NCI-H446 (cell line): Measurements from ENCODE around the gene ARID5A.
"Not testable (repeated sequence)": the region's sequence is repeated elsewhere in the genome, so short reads cannot be mapped to it uniquely, and the experiment has no call there.

ENCODE experiments used
- DNase-seq, 2 experiments: peaks; one replicate each; lab custom pipeline; 2025; lab: John Stamatoyannopoulos, UW

The ARID5A gene

GRCh38 chr2:96541398-96542152 lies 5.0 kb downstream of the ARID5A start:
- no peak for DNase-seq

- DNase-seq: no peak
Measured at GRCh38 chr2:96542357-96542977, 5.9 kb downstream of the ARID5A start.

DNA sequence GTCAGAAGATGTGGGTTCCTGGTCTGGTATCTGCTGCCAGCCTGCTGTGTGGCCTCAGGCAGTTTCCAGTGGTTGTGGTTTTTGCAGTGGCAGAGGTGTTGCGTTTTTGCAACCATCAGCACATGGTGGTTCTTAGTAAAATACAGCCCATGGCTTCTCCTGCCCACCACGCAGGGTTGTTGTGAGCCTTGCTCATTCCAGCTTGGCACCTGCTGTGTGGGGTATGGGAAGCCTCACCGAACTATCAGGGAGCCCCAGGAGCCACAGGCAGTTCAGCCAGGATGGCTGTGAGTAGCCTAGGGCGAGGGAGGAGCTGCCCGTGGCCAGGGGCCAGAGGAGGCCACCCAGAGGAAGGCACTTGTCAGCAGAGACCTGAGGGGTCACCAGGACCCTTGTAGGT lies 9.8 kb downstream of the ARID5A start:
- no peak for DNase-seq

GRCh38 chr2:96546797-96547196 lies 10.2 kb downstream of the ARID5A start:
- DNase-seq: no peak

- DNase-seq: no peak
Measured at GRCh38 chr2:96547203-96547641, 10.7 kb downstream of the ARID5A start.

DNA sequence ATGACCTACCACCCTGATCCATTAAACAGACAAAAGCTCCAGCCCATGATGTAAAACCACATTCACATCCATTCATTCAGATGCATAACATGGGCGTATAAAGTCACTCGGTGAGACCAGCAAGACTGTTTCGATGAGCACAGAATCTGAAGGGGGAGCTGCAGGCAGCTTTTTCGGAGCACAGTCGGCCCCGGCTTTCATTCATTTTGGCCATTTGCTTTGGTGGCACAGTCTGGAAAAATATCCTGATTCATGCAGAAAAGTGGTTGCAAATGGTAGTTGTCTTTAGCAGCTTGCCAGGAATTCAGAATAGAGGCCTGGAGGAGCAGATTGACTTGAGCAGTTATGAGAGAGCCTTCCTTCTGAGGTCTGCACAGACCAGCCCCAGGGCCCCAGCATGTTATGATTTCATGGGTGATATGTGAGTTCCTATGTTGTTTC lies 11.2 kb downstream of the ARID5A start:
- no peak for DNase-seq

- no peak for DNase-seq
Measured at GRCh38 chr2:96548558-96549465, 12.3 kb downstream of the ARID5A start.

DNA sequence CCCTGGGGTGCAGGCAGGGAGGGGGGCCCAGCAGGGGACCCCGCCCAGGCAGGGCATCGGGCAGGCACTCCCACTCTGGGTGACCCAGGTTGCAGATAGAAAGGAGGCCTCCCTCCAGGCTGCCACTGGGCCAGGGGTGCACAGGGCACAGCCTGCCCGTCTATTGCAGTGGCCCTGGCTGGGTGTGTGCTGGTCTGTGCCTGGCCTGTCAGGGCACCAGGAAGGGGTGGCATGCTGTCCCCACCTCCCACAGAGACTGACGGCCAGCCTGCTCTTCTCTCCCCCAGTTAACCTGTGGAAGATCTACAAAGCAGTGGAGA lies 12.9 kb downstream of the ARID5A start:
- no peak for DNase-seq

- no peak for DNase-seq
Measured at GRCh38 chr2:96549967-96550786, 13.6 kb downstream of the ARID5A start.

DNA sequence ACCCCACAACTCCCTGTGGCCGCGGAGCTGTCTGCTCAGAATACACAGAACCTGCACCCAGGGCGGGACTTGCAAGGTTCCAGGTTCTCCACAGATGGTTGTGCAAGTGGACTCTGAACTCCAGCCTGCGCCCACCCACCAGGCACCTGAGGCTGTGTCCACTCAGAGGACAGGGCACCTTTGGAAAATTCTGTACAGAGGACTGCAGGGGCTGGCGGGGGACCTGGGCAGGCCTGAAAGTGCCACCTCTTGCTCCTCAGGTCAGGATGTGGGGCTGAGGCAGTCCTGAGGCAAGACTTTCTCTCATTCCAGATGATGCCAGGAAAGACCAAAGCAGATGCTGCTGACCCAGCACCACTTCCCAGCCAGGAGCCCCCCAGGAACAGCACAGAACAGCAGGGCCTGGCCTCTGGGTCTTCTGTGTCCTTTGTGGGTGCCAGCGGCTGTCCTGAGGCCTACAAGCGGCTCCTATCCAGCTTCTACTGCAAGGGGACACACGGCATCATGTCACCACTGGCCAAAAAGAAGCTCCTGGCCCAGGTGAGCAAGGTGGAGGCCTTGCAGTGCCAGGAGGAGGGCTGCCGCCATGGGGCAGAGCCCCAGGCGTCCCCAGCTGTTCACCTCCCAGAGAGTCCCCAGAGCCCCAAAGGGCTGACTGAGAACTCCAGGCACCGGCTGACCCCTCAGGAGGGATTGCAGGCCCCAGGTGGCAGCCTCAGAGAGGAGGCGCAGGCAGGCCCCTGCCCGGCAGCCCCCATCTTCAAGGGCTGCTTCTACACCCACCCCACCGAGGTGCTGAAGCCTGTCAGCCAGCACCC lies 14.4 kb downstream of the ARID5A start:
- DNase-seq: no peak

GRCh38 chr2:96551605-96552314 lies 15.2 kb downstream of the ARID5A start:
- no peak for DNase-seq

DNA sequence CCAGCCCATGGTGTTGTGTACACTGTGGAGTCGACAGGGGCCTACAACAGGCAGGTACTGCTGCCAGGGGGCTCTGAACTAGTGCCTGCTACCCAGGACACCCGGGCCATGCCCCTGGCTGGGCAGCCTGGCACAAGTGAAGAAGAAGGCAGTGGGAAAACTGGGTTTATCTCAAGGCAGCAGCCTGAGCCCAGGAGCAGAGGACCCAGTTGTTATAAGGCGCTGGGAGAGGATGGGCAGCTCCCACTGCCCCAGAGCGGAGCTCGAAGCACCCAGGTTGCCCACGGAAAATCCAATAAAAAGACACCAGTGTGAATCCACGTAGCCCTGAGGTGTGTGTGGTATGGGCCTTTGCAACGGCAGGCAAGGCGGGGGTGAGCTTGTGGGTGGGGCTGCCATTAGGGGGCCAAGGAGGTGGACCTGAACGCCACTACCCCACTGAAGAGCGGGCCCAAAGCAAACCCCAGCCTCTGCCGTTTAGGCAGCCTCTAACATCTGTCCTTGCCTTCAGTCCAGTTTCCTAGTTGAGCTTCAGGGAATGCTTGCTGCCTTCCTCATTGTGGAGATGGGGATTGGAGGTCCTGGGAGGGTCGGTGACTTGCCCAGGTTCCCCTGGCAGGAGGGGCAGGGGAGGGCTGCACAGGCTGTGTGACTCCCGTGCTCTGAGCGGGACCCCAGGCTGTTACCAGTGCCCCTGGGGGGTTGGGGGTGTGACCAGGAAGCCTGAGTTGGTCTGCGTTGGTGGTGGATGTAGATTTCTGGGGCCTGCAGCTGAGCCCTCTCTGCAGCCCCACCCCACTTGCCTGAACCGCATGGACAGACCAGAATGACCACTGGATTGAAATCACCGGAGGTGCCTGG lies 16.0 kb downstream of the ARID5A start:
- DNase-seq: no peak

GRCh38 chr2:96553176-96553956 lies 16.8 kb downstream of the ARID5A start:
- no peak for DNase-seq

- not testable (repeated sequence) for DNase-seq
Measured at GRCh38 chr2:96553957-96554292, 17.4 kb downstream of the ARID5A start.

DNA sequence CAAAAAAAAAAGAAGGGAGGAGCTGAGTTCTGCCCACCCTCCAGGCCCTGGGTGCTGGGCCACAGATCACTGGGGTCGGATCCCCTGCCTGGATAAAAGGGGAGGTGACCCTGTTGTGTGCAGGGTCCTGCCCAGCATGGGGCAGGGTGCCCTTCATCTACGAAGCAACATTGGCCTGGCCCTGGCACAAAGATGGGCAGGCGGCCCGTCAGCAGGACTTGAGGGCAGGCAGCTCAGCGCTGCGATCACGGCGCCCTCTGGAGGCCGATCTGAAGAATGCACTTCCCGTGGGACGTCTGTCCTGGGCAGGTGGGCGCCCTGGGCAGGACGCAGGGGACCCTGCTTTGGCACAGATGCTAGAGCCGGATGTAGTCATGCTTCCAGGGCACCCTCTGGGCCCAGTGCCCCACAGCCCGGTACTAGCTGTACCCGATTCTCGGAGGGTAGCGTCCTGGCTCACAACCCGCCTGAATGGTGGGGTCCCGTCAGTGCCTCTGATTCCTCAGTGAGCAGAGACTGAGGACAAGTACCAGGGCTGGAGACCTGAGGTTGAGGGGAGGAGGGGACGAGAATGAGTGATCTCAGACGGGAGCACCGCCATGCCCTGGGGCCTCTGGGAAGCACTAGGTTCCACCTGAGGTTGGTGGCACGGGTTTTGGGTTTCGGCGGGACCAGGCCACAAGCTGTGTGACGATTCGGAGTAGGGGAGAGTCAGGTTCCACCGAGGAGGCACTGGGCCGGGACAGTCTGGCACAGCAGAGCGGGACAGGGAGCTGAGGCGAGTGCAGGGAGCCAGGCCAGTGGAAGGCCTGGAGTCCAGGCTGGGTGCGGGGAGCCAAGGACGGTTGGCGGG lies 18.0 kb downstream of the ARID5A start:
- DNase-seq: peak; percentile 10 to 49

GRCh38 chr2:96555146-96555610 lies 18.6 kb downstream of the ARID5A start:
- DNase-seq: no peak
